ENCODE measurements around the gene TP73. TPM values are rescaled to one million over a fixed set of nuclear protein-coding genes. Genes with fewer than 3 reads are reported as not detected.

TP73 gene
- total RNA-seq, 1 experiment from 2014 or later: 19.2 TPM

- Histone ChIP-seq H3K36me3 (ENCODE audit: control insufficient read depth in 1 of 2, insufficient read depth in 2 of 2, low read length in 2 of 2) (no peaks in the 10 kb centered on the region), H3K4me2 (ENCODE audit: low read length) (no peak overlapping the region), H3K4me1 (ENCODE audit: control insufficient read depth in 1 of 2, insufficient read depth in 2 of 2, low read length in 2 of 2) (no peaks in the 10 kb centered on the region), H4K20me1 (ENCODE audit: insufficient read depth) (no peaks in the 10 kb centered on the region), H3K9ac (ENCODE audit: low read length) (no peak overlapping the region), H3K79me2 (ENCODE audit: insufficient read depth, low read length) (no peaks in the 10 kb centered on the region), H3K9me3 (ENCODE audit: control insufficient read depth in 1 of 2, insufficient read depth in 1 of 2, low read depth in 1 of 2, low read length in 2 of 2) (no peaks in the 10 kb centered on the region), H2AFZ (ENCODE audit: low read depth, low read length, poor library complexity, severe bottlenecking) (no peak overlapping the region), H3K27ac (ENCODE audit: low read depth, low read length) (no peak overlapping the region), H3K9me2 (ENCODE audit: insufficient read depth) (no peaks in the 10 kb centered on the region), H3K27me3 (ENCODE audit: insufficient read depth, low read length) (no peaks in the 10 kb centered on the region), H3K4me3 (replicated peaks in 1 of 2; ENCODE audit: low read depth in 1 of 2, low read length in 2 of 2) (no peak overlapping the region)
- CTCF ChIA-PET: no interaction called here
- BruUV-seq (replicated peaks): no TSS peak
- intact Hi-C loops (cut with micrococcal nuclease): no loop called here
- POLR2A ChIA-PET: no interaction called here
- DNase-seq (ENCODE audit: low read depth, low spot score) (no peak), ATAC-seq (no peak)
- TF ChIP-seq EZH2 (IDR thresholded peaks at IDR 0.05) (no peak), TCF7L2 (IDR thresholded peaks at IDR 0.05; ENCODE audit: borderline replicate concordance, extremely low read depth, insufficient read depth, insufficient read length) (no peak), SRF (IDR thresholded peaks at IDR 0.05; ENCODE audit: low read depth) (no peak), ZBTB33 (IDR thresholded peaks at IDR 0.05; ENCODE audit: extremely low read depth, insufficient replicate concordance, low read length) (no peak), JUND (IDR thresholded peaks at IDR 0.05) (no peak), ATF3 (IDR thresholded peaks at IDR 0.05) (no peak), RAD21 (IDR thresholded peaks at IDR 0.05; ENCODE audit: low read depth) (no peak), CBX3 (IDR thresholded peaks at IDR 0.05; ENCODE audit: low read depth) (no peak), MAX (IDR thresholded peaks at IDR 0.05) (no peak), POLR2AphosphoS5 (IDR thresholded peaks at IDR 0.05; ENCODE audit: low read depth, low read length) (no peak), SIN3A (IDR thresholded peaks at IDR 0.05; ENCODE audit: low read depth) (no peak), EGR1 (IDR thresholded peaks at IDR 0.05; ENCODE audit: low read depth) (no peak)
- RAD21 ChIA-PET (ENCODE audit: low non-redundant PET in 1 of 2, low total read pairs in 2 of 2, uncharacterized antibody in 2 of 2, unreplicated experiment in 2 of 2): no interaction called here
Measured at GRCh38 chr1:3727825-3728776, 75.8 kb downstream of the TP73 start.
